NCI-H146 treated with DMSO at 0.1 percent for 48 hours (cell line): ENCODE measurements around the gene DBP.

Source experiments
- DNase-seq: peaks from one replicate; lab custom pipeline; 2025; ENCODE audit not compliant: unreplicated experiment; lab: John Stamatoyannopoulos, UW

DBP gene

DNA sequence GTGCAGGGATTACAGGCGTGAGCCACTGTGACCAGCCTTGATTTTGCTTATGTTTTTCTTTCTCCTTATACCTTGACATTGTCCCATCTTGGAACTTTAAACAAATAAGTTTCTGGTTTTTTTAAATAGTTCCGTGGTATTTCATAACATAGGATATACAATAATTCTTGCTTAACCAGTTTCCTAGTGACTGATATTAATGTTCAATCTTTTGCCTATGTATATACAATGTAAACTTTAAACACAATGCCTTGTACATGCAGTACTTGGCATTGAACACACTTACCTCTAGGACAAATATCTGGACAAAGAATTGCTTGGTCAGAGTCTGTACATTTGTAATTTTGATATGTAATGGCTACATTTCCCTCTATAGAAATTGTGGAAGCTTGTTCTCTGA lies 55.0 kb downstream of the DBP start:
- no peak for DNase-seq
